Karpas-422 (cell line): ENCODE measurements around the gene RAB31. TPM values are rescaled to one million over a fixed set of nuclear protein-coding genes. Genes with fewer than 3 reads are reported as not detected.
"Not testable (repeated sequence)": the region's sequence is repeated elsewhere in the genome, so short reads cannot be mapped to it uniquely, and the experiment has no call there.

Experiments used
- DNase-seq: peaks from one replicate; pipeline ENCODE4 v3.0.0-alpha.2; 2015
- H2AFZ ChIP-seq: fragments of 200-600 bp; sonication (generic); 2 replicates; pipeline ENCODE4 v1.6.1; 2014; ENCODE audit warnings: antibody characterized with exemption, low read length, mixed read lengths
- H3K27ac ChIP-seq: fragments of 200-600 bp; sonication (generic); 2 replicates; pipeline ENCODE4 v1.5.1; 2014; ENCODE audit warnings: mild to moderate bottlenecking, low read length, moderate library complexity
- H3K27me3 ChIP-seq: fragments of 200-600 bp; sonication (generic); 2 replicates; pipeline ENCODE4 v1.6.1; 2014; ENCODE audit warnings: low read length, mixed read lengths
- H3K36me3 ChIP-seq: fragments of 200-600 bp; sonication (generic); 2 replicates; pipeline ENCODE4 v1.6.1; 2014; ENCODE audit warnings: low read length, mixed read lengths; ENCODE audit not compliant: insufficient read depth
- H3K4me1 ChIP-seq: fragments of 200-600 bp; sonication (generic); 2 replicates; pipeline ENCODE4 v1.6.1; 2014; ENCODE audit warnings: mild to moderate bottlenecking, low read length, mixed read lengths
- H3K4me2 ChIP-seq: fragments of 200-600 bp; sonication (generic); 2 replicates; pipeline ENCODE4 v1.6.1; 2014; ENCODE audit warnings: low read length, low read depth, mild to moderate bottlenecking; ENCODE audit not compliant: poor library complexity, severe bottlenecking
- H3K4me3 ChIP-seq: fragments of 200-600 bp; sonication (generic); 2 replicates; pipeline ENCODE4 v1.5.1; 2014; ENCODE audit warnings: mild to moderate bottlenecking, antibody characterized with exemption, low read length, mixed read lengths
- H3K79me2 ChIP-seq: fragments of 200-600 bp; sonication (generic); 2 replicates; pipeline ENCODE4 v1.6.1; 2014; ENCODE audit warnings: mild to moderate bottlenecking, low read length, mixed read lengths
- H3K9ac ChIP-seq: fragments of 200-600 bp; sonication (generic); 2 replicates; pipeline ENCODE4 v1.6.0; 2014; ENCODE audit warnings: low read length
- H3K9me2 ChIP-seq: fragments of 200-600 bp; sonication (generic), shearing (Covaris generic); replicated peaks from 2 replicates; pipeline ENCODE4 v1.6.0; 2014; ENCODE audit warnings: mild to moderate bottlenecking, low read length, moderate library complexity; ENCODE audit not compliant: insufficient read depth
- H3K9me3 ChIP-seq: fragments of 300-700, 200-600 bp; sonication (generic); 2 replicates; pipeline ENCODE4 v1.6.1; 2014; ENCODE audit warnings: low read length, mixed read lengths
- H4K20me1 ChIP-seq: fragments of 200-600 bp; sonication (generic); 2 replicates; pipeline ENCODE4 v1.6.1; 2014; ENCODE audit warnings: mild to moderate bottlenecking, antibody characterized with exemption, low read length, low read depth; ENCODE audit not compliant: insufficient read depth
- total RNA-seq: library from RNA; depleted of rRNA; stranded (reverse); fragments of >200 nt; shearing (Covaris generic); gene quantifications from 2 replicates; pipeline ENCODE4 v1.2.3, GENCODE V29; 2014; ENCODE audit warnings: low replicate concordance

Gene RAB31
- total RNA-seq, 1 experiment from 2014 or later = not detected

GRCh38 chr18:9890957-9891356 lies 182.9 kb downstream of the RAB31 start:
- no peaks in the 10 kb centered on the region for H3K36me3 ChIP-seq
- no peak for DNase-seq
- no peak overlapping the region for H3K4me2 ChIP-seq
- no peak overlapping the region for H2AFZ ChIP-seq
- no peaks in the 10 kb centered on the region for H3K9me2 ChIP-seq
- H3K27ac ChIP-seq = no peak overlapping the region
- H3K27me3 ChIP-seq = no peaks in the 10 kb centered on the region
- no peaks in the 10 kb centered on the region for H3K79me2 ChIP-seq
- H3K9ac ChIP-seq = no peak overlapping the region
- no peaks in the 10 kb centered on the region for H3K4me1 ChIP-seq
- no peaks in the 10 kb centered on the region for H4K20me1 ChIP-seq
- H3K4me3 ChIP-seq = no peak overlapping the region
- H3K9me3 ChIP-seq = no peaks in the 10 kb centered on the region

DNA sequence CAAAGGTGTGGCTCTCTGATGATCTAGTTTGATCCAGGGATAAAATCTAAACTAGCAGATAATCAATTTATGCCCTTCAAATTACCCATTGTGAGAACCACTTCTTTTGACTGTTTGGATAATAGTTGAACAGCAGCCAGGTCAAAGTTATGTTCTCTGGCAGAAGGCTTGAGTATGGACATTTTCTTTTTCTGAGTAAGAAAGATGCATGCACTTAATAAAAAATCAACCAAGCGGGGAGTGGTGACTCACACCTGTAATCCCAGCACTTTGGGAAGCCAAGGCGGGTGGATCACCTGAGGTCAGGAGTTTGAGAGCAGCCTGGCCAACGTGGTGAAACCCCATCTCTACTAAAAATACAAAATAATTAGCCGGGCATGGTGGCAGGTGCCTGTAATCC lies 183.4 kb downstream of the RAB31 start:
- not testable (repeated sequence) for DNase-seq, H3K27me3 ChIP-seq, H3K79me2 ChIP-seq, H4K20me1 ChIP-seq, H2AFZ ChIP-seq, H3K9ac ChIP-seq, H3K36me3 ChIP-seq, H3K27ac ChIP-seq, H3K4me1 ChIP-seq, H3K4me2 ChIP-seq, H3K9me3 ChIP-seq, H3K4me3 ChIP-seq, H3K9me2 ChIP-seq

GRCh38 chr18:9894454-9895068 lies 186.5 kb downstream of the RAB31 start:
- Histone ChIP-seq H3K27me3 (no peaks in the 10 kb centered on the region), H3K79me2 (no peaks in the 10 kb centered on the region), H2AFZ (no peak overlapping the region), H4K20me1 (no peaks in the 10 kb centered on the region), H3K4me1 (no peaks in the 10 kb centered on the region), H3K9me2 (no peaks in the 10 kb centered on the region), H3K27ac (no peak overlapping the region), H3K4me3 (no peak overlapping the region), H3K4me2 (no peak overlapping the region), H3K9me3 (no peaks in the 10 kb centered on the region), H3K9ac (no peak overlapping the region), H3K36me3 (no peaks in the 10 kb centered on the region)
- DNase-seq = no peak

DNA sequence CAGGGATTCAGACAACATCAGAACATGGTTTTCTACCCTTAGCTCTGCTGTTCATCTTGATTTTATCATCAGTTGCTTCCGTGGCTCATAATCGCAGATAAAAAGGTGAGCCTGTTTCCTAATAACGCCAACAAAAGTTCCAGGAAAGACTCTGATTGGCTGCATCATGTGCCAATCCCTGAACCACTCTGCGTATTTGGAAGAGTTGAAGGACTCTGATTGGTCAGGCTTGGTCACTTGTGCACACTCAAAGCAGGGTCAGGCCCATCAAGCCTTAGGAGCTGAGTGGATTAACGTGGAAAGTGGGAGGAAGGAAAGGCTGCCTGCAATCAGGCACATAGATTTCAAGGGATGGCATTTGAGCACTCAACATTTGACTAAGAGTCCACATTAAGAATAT lies 189.0 kb downstream of the RAB31 start:
- Histone ChIP-seq H3K27me3 (no peaks in the 10 kb centered on the region), H3K4me2 (no peak overlapping the region), H3K4me3 (no peak overlapping the region), H3K4me1 (no peaks in the 10 kb centered on the region), H3K27ac (no peak overlapping the region), H3K79me2 (no peaks in the 10 kb centered on the region), H3K36me3 (no peaks in the 10 kb centered on the region), H4K20me1 (no peaks in the 10 kb centered on the region), H3K9me2 (no peaks in the 10 kb centered on the region), H2AFZ (no peak overlapping the region), H3K9me3 (no peaks in the 10 kb centered on the region), H3K9ac (no peak overlapping the region)
- DNase-seq = no peak

DNA sequence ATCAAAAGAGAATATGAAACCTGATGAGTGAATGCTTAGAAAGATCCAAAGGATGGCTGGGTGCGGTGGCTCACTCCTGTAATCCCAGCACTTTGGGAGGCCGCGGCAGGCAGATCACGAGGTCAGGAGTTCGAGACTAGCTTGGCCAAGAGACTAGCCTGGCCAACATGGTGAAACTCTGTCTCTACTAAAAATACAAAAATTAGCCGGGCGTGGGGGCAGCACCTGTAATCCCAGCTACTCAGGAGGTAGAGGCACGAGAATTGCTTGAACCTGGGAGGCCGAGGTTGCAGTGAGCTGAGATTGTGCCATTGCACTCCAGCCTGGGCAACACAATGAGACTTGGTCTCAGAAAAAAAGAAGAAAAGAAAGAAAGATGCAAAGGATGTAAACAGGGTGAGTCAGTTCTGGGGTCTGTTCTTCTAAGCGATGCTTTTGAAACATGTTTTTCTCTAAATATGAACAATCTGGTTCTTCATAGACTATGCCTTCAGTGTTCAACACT lies 189.7 kb downstream of the RAB31 start:
- H2AFZ ChIP-seq, H3K4me2 ChIP-seq, H3K4me1 ChIP-seq, H3K4me3 ChIP-seq, H3K27ac ChIP-seq, H3K27me3 ChIP-seq, H4K20me1 ChIP-seq, DNase-seq, H3K9me2 ChIP-seq, H3K36me3 ChIP-seq, H3K9me3 ChIP-seq, H3K9ac ChIP-seq, H3K79me2 ChIP-seq: not testable (repeated sequence)

DNA sequence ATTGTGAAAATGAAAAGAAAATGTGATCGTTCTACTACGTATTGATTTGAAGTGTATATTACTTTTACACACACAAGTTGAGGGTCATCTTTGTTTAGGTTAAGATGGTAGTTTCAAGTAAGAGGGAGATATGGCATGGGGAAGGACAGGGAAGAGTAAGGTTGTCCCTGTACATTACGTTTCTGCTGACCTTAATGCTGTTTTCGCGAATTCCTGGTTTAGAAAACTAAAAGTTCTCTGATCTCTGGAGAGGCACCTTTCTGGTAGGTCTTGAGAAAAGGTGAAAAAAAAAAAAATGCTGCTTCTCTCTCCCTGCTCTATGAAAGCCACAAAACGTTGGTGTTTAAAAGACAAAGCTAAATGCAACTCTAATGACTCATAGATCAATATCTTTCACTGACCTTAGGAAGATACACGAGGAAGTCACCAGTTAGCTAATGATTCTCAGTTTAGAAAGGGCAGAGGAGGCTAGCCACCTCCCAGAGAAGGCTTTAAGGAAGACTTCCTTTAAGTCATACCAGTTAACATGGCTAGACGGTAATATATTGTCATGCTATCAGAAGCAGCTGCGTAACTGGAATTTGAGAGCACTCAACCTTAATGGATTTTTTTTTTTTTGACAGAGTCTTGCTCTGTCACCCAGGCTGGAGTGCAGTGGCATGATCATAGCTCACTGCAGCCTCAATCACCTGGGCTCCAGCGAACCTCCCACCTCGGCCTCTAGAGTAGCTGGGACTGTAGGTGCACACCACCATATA lies 190.9 kb downstream of the RAB31 start:
- Histone ChIP-seq H3K9me2 (no peaks in the 10 kb centered on the region), H2AFZ (no peak overlapping the region), H3K36me3 (no peaks in the 10 kb centered on the region), H3K9ac (no peak overlapping the region), H3K4me3 (no peak overlapping the region), H3K27ac (no peak overlapping the region), H4K20me1 (no peaks in the 10 kb centered on the region), H3K27me3 (no peaks in the 10 kb centered on the region), H3K4me1 (no peaks in the 10 kb centered on the region), H3K79me2 (no peaks in the 10 kb centered on the region), H3K9me3 (no peaks in the 10 kb centered on the region), H3K4me2 (no peak overlapping the region)
- DNase-seq = no peak

DNA sequence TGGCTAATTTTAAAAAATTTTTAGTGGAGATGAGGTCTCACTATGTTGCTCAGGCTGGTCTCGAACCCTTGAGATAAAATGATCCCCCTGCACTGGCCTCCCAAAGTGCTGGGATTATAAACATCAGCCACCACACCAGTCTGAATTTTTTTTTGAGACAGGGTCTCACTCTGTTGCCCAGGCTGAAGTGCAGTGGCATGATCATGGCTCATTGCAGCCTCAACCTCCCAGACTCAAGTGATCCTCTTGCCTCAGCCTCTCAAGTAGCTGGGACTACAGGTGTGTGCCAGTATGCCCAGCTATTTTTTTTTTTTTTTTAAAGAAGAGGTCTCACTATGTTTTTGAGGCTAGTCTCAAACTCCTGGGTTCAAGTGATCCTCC lies 191.4 kb downstream of the RAB31 start:
- H3K9me3 ChIP-seq, DNase-seq, H3K27ac ChIP-seq, H2AFZ ChIP-seq, H3K36me3 ChIP-seq, H3K27me3 ChIP-seq, H3K4me2 ChIP-seq, H3K79me2 ChIP-seq, H3K9ac ChIP-seq, H3K9me2 ChIP-seq, H4K20me1 ChIP-seq, H3K4me3 ChIP-seq, H3K4me1 ChIP-seq: not testable (repeated sequence)

GRCh38 chr18:9900699-9901098 lies 192.6 kb downstream of the RAB31 start:
- Histone ChIP-seq H3K27ac (no peak overlapping the region), H3K9me3 (no peaks in the 10 kb centered on the region), H3K36me3 (no peaks in the 10 kb centered on the region), H3K4me1 (no peaks in the 10 kb centered on the region), H2AFZ (no peak overlapping the region), H3K4me3 (no peak overlapping the region), H3K27me3 (no peaks in the 10 kb centered on the region), H3K9ac (no peak overlapping the region), H3K9me2 (no peaks in the 10 kb centered on the region), H3K4me2 (no peak overlapping the region), H4K20me1 (no peaks in the 10 kb centered on the region), H3K79me2 (no peaks in the 10 kb centered on the region)
- DNase-seq = no peak
